PFSK-1 (cell line): ENCODE measurements around the gene MTUS2.

Source experiments
- POLR2AphosphoS5 ChIP-seq: IDR thresholded peaks from 2 replicates; pipeline ENCODE4 v1.6.1; 2012; ENCODE audit warnings: low read depth, mild to moderate bottlenecking, control low read depth, low read length, moderate library complexity
- REST ChIP-seq, 2 experiments: IDR thresholded peaks; 2 replicates each; pipeline versions ENCODE4 v1.6.1 to v1.8.0; 2011 to 2012; ENCODE audit warnings: low read depth in 2 of 2, low read length in 2 of 2, control low read depth in 1 of 2, inconsistent platforms in 1 of 2, mild to moderate bottlenecking in 1 of 2, moderate library complexity in 1 of 2; ENCODE audit not compliant: insufficient read depth in 1 of 2
- TAF1 ChIP-seq: IDR thresholded peaks from 2 replicates; pipeline ENCODE4 v1.6.1; 2012; ENCODE audit warnings: low read length, control low read depth, borderline replicate concordance; ENCODE audit not compliant: insufficient read depth

- no peak for TF ChIP-seq POLR2AphosphoS5
- TF ChIP-seq REST (IDR thresholded peaks at IDR 0.05; ENCODE audit: insufficient read depth in 1 of 2, low read depth in 2 of 2, low read length in 2 of 2): no peak
- TF ChIP-seq TAF1: no peak
These were observed 727.0 kb downstream of the MTUS2 start for GRCh38 chr13:29547153-29547552.
